AG09309 (cell line): ENCODE results near the gene BAHCC1.

Source experiments
- DNase-seq: peaks from one replicate; pipeline ENCODE4 v3.0.0-alpha.2; 2010; ENCODE audit warnings: low read depth
- H3K4me3 ChIP-seq: 2 replicates; pipeline ENCODE4 v1.5.1; 2011; ENCODE audit warnings: mild to moderate bottlenecking, low read depth, low read length, moderate library complexity; ENCODE audit not compliant: control insufficient read depth
- TF ChIP-seq, protein P1 (sequence below): IDR thresholded peaks from 2 replicates; pipeline ENCODE4 v1.5.1; 2011; ENCODE audit warnings: mild to moderate bottlenecking, low read depth, low read length, inconsistent platforms; ENCODE audit not compliant: insufficient read depth, control insufficient read depth; ENCODE audit errors: missing control alignments

The BAHCC1 gene

DNA sequence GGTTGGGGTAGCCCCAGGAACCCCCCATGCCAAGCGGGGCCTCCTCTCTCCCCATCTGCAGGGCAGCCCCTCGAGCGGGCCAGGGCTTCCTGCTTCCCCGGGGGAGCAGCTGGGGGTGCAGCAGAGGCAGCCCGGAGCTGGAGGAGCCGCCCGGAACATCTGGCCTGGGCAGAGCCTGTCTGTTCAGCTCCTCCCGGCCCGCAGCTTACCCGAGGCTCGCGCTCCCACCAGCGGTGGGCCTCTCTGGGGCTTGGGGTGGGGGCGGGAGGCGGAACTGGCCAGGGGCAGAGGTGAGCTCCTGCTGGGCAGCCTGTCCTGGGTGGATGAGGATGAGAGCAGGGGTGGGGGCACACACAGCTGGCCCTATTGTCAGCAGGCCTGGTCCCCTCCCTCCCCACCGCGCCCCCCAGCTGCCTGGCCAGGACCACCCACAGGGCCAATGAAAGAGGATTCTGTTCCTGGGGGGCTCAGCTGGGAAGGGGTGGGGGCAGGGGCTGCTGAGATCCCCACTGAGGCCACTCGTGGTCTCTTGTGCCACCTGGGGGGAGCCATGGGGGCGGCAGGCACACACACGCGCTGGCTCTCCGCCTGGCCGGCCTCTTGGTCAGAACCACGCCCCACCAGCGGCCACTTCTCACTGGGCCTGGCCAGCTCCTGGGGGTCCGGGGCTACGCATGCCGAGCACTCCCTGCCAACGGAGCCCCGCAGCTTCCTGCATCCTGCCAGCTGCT lies 34.7 kb downstream of the BAHCC1 start:
- no peak for DNase-seq
- no peak overlapping the region for H3K4me3 ChIP-seq
- TF ChIP-seq, protein P1, sequence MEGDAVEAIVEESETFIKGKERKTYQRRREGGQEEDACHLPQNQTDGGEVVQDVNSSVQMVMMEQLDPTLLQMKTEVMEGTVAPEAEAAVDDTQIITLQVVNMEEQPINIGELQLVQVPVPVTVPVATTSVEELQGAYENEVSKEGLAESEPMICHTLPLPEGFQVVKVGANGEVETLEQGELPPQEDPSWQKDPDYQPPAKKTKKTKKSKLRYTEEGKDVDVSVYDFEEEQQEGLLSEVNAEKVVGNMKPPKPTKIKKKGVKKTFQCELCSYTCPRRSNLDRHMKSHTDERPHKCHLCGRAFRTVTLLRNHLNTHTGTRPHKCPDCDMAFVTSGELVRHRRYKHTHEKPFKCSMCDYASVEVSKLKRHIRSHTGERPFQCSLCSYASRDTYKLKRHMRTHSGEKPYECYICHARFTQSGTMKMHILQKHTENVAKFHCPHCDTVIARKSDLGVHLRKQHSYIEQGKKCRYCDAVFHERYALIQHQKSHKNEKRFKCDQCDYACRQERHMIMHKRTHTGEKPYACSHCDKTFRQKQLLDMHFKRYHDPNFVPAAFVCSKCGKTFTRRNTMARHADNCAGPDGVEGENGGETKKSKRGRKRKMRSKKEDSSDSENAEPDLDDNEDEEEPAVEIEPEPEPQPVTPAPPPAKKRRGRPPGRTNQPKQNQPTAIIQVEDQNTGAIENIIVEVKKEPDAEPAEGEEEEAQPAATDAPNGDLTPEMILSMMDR = no peak

DNA sequence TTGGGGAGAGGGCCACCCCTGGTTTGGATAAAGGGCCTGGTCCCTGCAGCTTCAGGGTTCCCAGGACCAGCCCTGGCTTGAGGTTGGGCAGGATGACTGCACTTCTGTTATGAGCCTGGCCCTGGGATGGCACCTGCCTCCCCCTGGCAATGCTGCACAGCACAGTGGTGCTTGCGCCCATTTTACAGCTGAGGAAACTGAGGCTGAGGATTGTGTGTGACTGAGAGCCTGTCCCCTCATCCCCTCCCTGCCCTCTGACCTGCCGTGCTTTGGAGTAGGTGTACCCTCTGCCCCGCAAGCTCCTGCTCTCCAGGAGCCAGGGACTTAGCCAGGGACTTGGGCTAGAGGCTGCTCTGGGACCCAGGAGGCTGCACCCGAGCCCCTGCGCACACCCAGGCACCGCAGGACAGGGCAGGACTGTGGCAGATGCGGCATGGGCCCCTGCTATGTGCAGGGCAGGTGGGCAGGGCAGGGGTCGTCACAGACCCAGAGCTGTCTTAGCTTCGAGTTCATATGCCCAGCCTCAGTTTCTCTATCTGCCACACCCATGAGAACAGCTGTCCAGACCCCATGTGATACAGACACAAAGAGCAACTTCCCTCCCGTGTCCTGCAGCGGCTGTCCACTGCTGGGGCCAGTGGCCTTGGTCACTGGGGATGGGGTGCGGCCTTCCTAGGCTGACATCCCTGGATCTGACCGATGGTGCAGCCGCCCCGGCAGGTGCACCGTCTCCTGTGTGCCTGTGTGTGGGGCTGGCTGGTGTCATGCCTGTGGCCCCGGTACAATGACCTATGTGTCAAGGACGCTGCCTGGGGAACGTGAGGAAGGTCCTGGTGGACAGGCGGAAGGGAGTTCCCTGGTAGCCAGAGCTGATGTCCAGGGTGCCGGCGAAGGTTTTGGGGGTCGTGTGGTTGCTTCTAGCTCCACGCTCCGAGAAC lies 36.6 kb downstream of the BAHCC1 start:
- TF ChIP-seq, protein P1 = no peak
- no peak for DNase-seq
- no peak overlapping the region for H3K4me3 ChIP-seq

DNA sequence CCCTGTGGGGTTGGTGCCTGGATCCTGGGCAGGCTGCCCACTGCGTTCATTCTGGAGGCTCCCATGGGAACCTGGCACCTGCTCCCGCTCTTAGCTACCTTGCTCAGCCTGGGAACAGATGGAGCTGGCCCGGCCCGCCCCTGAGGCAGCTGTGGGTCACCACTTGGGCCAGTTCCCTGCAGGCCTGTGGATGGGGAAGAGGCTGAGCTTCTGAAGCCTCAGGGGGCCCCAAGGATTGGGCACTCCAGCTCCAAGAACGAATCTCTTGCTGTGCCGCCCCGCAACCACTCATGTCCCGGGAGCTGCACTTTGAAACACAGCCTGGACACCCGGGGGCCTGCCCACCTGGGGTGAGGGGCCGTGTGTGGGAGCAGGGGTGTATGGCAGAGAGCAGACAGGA lies 37.7 kb downstream of the BAHCC1 start:
- DNase-seq = no peak
- TF ChIP-seq, protein P1 = no peak
- H3K4me3 ChIP-seq = no peak overlapping the region

DNA sequence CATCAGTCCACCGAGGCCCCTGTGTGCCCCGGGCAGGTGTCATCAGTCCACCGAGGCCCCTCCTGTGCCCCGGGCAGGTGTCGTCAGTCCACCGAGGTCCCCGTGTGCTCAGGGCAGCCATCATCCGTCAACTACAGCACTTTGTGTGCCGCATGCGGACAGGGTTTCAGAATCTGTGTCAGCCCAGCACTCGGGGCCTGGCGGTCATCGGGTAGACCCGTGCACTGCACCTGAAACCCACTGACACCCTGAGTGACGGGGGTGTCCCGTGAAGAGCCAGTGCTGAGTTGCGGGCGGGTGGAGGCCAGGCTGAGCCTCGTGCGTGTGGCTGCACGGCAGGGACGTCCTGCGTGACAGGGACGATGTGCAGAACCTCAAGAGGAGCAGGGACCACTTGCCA lies 38.4 kb downstream of the BAHCC1 start:
- DNase-seq = no peak
- H3K4me3 ChIP-seq = no peak overlapping the region

DNA sequence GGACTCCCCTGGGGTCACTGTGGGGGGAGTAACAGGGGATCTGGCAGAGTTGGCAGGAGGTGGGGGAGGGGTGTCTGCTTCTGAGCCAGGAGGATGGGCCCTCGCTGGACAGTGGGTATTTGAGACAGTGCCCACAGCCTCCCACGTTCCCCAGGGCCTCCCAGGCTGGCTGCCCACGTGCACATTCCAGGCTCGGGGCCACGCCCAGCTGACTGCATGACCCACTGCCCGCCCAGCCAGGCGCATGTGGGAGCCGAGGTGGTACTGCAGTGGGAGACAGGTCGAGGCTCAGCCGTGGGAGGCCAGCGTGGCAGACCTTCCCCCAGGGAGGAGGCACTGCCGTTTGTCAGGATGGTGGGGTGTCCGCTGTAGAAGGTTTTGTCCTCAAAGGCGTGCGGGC lies 38.8 kb downstream of the BAHCC1 start:
- TF ChIP-seq, protein P1 = no peak
- H3K4me3 ChIP-seq = no peak overlapping the region
- no peak for DNase-seq

More for the DNA sequence above, 38.4 kb downstream of the BAHCC1 start:
- TF ChIP-seq, protein P1 = no peak

DNA sequence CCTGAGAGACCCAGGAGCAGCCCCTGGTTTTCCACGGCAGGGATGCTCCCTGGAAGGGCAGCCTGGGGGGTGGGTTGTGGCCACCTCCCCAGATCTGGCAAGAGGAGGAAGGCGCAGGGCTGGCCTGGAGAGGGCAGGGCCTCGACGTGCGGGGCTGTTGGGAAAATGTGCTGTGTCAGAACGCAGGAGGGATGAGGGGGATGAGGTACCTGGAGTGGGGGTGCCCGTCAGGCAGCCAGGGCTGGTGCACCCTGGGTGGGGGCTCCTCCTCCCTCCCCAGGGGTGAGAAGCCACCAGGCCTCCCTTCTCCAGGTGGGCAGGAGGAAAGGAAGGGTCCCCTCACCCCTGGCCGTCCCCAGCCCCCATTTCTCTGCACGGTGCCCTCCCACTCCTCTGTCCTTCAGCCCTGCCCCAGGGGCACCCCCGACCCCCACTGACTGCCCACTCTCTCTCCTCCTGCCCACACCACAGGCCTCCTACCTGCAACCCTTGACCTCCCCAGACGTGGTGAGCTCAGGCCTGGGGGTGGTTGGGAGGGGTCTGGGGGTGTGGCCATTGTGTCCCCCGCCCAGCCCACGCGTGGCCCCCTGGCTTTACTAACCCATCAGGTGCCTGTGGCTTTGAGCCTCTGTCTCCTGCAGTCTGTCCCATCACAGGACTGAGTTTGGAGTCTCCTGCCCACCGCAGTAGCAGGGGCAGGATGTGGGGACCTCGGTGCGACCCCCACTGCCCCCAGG lies 39.6 kb downstream of the BAHCC1 start:
- DNase-seq = no peak
- TF ChIP-seq, protein P1 = no peak
- H3K4me3 ChIP-seq = no peak overlapping the region
